HEK293T (cell line): ENCODE data around the gene POU3F1.

Source experiments
- CTBP1 ChIP-seq: fragments of 450-650 bp; IDR thresholded peaks from 2 replicates; pipeline ENCODE4 v1.6.1; 2016; ENCODE audit warnings: borderline replicate concordance
- FOXA1 ChIP-seq: fragments of 450-650 bp; IDR thresholded peaks from 2 replicates; pipeline ENCODE4 v1.6.1; 2016; ENCODE audit warnings: mild to moderate bottlenecking
- FOXM1 ChIP-seq: fragments of 450-650 bp; IDR thresholded peaks from 2 replicates; pipeline ENCODE4 v1.6.1; 2017; ENCODE audit warnings: mild to moderate bottlenecking, borderline replicate concordance
- LEF1 ChIP-seq: fragments of 450-650 bp; IDR thresholded peaks from 2 replicates; pipeline ENCODE4 v1.6.1; 2017; ENCODE audit warnings: mild to moderate bottlenecking, borderline replicate concordance
- PKNOX1 ChIP-seq: fragments of 450-650 bp; IDR thresholded peaks from 2 replicates; pipeline ENCODE4 v1.6.1; 2016
- SP1 ChIP-seq: fragments of 450-650 bp; IDR thresholded peaks from 2 replicates; pipeline ENCODE4 v1.6.1; 2017
- SUZ12 ChIP-seq: fragments of 450-650 bp; IDR thresholded peaks from 2 replicates; pipeline ENCODE4 v1.6.1; 2016; ENCODE audit warnings: mild to moderate bottlenecking
- TARDBP ChIP-seq: fragments of 450-650 bp; IDR thresholded peaks from 2 replicates; pipeline ENCODE4 v1.6.1; 2016
- ZNF384 ChIP-seq: fragments of 450-650 bp; IDR thresholded peaks from 2 replicates; pipeline ENCODE4 v1.6.1; 2016

GRCh38 chr1:38061290-38061689 lies 14.7 kb upstream of the POU3F1 start:
- TF ChIP-seq ZNF384 (no peak), SUZ12 (no peak), CTBP1 (no peak), TARDBP (no peak), LEF1 (no peak), FOXM1 (no peak), PKNOX1 (no peak), SP1 (no peak), FOXA1 (no peak)
